Measurements from ENCODE around the gene ZC3H8.

DNA sequence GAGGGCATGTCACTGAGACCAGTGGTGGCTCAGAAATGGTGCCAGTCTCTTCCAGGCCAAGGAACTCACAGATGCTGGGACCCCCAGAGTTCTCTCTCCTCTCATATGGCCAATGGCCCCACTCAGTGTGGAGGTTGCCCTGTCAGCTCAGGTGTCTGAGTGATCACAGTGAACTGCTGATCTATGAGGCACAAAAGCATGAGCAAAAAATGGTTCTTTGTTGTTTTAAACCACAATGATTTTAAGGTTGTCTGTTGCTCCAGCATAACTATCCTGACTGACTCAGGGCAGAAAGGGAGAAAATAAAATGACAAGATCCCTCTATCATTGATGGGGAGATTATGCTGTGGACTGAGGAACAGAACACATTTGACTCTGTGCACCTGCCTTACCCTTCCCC is 58.9 kb downstream of the ZC3H8 start:
- TF ChIP-seq CTCF (IDR thresholded peaks at IDR 0.05; ENCODE audit: insufficient read depth, low read depth, low read length) (no peak), EZH2 (IDR thresholded peaks at IDR 0.05; ENCODE audit: insufficient read depth, low read length) (no peak)

Measured in astrocyte (in vitro differentiated cells and primary cell).